ENCODE results near the gene RNASEH2A. TPM values are rescaled to one million over a fixed set of nuclear protein-coding genes. Genes with fewer than 3 reads are reported as not detected.
A peak's percentile ranks its signal among the peaks of the same experiment; 100 is the strongest.
"Not testable (repeated sequence)": the region's sequence is repeated elsewhere in the genome, so short reads cannot be mapped to it uniquely, and the experiment has no call there.

RNASEH2A gene
- total and polyA plus RNA-seq, 2 donors: 8.4 to 30.3 TPM

DNA sequence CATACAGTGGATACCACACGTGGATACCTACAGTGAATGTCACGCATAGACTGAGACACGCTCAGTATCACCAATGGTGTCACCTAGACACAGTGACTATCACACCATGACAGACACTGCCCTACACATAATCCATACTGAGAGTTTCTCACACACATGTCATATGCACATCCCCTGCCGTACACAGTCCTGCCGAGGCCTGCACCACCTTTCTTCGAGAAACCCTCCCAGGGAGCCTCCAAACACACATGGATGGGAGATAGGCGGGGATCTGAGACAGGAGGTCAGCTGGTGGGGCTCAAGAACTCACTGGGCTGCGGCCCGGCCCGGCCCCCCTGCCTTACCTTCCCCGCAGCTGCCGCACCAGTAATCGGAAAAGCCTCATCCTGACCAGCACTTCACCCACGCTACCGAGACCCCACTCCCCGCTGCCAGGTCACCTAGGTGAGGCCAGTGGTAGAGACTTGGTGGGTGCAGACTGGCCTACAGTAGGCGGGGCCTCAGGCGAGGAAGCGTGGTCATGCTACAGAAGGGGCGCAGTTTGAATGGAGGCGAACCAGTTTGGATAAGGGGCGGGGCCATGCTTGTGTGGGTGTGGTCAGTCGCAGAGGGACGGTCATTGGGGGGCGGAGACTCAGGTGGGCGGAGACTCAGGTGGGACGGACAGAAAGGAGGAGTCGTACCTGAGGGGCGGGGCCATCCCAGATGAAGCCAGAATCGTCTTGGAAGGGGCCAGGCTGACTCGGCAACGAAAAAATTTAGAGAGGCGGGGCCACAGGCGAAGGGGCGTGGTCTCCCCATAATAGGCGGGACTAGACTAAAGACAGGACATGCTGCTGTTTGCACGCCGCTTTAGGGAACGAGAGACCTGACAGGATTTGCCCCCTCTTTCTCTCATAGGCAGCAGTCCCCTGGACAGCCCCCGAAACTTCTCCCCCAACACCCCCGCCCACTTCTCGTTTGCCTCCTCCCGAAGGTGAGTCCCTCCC, 34.0 kb downstream of the RNASEH2A start:
- peaks cover 62 to 92% of the 10 kb centered on the region in 2 donors for H3K27me3 ChIP-seq (ENCODE audit: control insufficient read depth in 2 of 2, insufficient read depth in 1 of 2, low read length in 1 of 2)
- no peak overlapping the region for H3K4me3 ChIP-seq (ENCODE audit: low read length in 2 of 2)
- H3K27ac ChIP-seq (ENCODE audit: low read depth in 1 of 2, low read length in 1 of 2): no peak overlapping the region
- WGBS: 32% methylated on average over 43 of the region's 43 CpGs
- H3K4me1 ChIP-seq (ENCODE audit: control insufficient read depth in 2 of 2, insufficient read depth in 2 of 2, low read length in 2 of 2): peaks cover 5 to 17% of the 10 kb centered on the region in 2 donors
- peaks cover 2 to 16% of the 10 kb centered on the region in 2 donors for H3K9me3 ChIP-seq (ENCODE audit: control insufficient read depth in 2 of 2, insufficient read depth in 1 of 2, low read length in 1 of 2)
- H3K36me3 ChIP-seq (ENCODE audit: control insufficient read depth in 2 of 2, insufficient read depth in 2 of 2, low read length in 1 of 2): no peaks in the 10 kb centered on the region
- no peak for DNase-seq (ENCODE audit: low read depth in 6 of 9, low spot score in 9 of 9)

DNA sequence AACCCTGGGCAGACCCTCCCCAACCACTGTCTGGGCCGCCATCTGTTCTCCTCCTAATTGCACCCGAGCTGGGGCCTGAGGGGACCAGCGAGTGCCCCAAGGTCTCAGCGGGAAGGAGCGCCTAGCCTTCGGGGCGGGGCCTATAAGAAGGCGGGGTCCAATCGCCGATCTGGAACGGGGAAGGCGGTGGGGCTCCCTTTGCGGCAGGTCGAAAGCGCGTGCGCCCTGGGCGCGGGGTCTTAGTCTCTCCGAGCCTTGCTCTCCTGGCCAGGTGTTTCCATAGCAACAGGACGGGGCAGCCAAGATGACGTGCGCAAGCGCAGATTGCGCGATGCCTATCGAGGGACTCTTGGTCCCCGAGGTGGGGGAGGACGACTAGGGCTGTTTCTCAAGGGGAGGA, 34.7 kb downstream of the RNASEH2A start:
- peaks cover 1 to 14% of the 10 kb centered on the region in 2 donors for H3K9me3 ChIP-seq (ENCODE audit: control insufficient read depth in 2 of 2, insufficient read depth in 1 of 2, low read length in 1 of 2)
- WGBS: 5% methylated on average over 29 of the region's 29 CpGs
- no peaks in the 10 kb centered on the region for H3K36me3 ChIP-seq (ENCODE audit: control insufficient read depth in 2 of 2, insufficient read depth in 2 of 2, low read length in 1 of 2)
- H3K27ac ChIP-seq (ENCODE audit: low read depth in 1 of 2, low read length in 1 of 2): no peak overlapping the region
- no peak overlapping the region for H3K4me3 ChIP-seq (ENCODE audit: low read length in 2 of 2)
- peaks cover 5 to 17% of the 10 kb centered on the region in 2 donors for H3K4me1 ChIP-seq (ENCODE audit: control insufficient read depth in 2 of 2, insufficient read depth in 2 of 2, low read length in 2 of 2)
- H3K27me3 ChIP-seq (ENCODE audit: control insufficient read depth in 2 of 2, insufficient read depth in 1 of 2, low read length in 1 of 2): peaks cover 55 to 90% of the 10 kb centered on the region in 2 donors
- DNase-seq (ENCODE audit: low read depth in 6 of 9, low spot score in 9 of 9): no peak

GRCh38 chr19:12842511-12842910, 36.1 kb downstream of the RNASEH2A start:
- Histone ChIP-seq H3K36me3 (ENCODE audit: control insufficient read depth in 2 of 2, insufficient read depth in 2 of 2, low read length in 1 of 2) (no peaks in the 10 kb centered on the region), H3K4me3 (ENCODE audit: low read length in 2 of 2) (no peak overlapping the region), H3K27me3 (ENCODE audit: control insufficient read depth in 2 of 2, insufficient read depth in 1 of 2, low read length in 1 of 2) (peaks cover 47 to 90% of the 10 kb centered on the region in 2 donors), H3K4me1 (ENCODE audit: control insufficient read depth in 2 of 2, insufficient read depth in 2 of 2, low read length in 2 of 2) (peaks cover 7 to 20% of the 10 kb centered on the region in 2 donors), H3K9me3 (ENCODE audit: control insufficient read depth in 2 of 2, insufficient read depth in 1 of 2, low read length in 1 of 2) (peaks cover 1 to 11% of the 10 kb centered on the region in 2 donors), H3K27ac (ENCODE audit: low read depth in 1 of 2, low read length in 1 of 2) (no peak overlapping the region)
- no peak for DNase-seq (ENCODE audit: low read depth in 6 of 9, low spot score in 9 of 9)
- WGBS: 96% methylated on average over 18 of the region's 18 CpGs

DNA sequence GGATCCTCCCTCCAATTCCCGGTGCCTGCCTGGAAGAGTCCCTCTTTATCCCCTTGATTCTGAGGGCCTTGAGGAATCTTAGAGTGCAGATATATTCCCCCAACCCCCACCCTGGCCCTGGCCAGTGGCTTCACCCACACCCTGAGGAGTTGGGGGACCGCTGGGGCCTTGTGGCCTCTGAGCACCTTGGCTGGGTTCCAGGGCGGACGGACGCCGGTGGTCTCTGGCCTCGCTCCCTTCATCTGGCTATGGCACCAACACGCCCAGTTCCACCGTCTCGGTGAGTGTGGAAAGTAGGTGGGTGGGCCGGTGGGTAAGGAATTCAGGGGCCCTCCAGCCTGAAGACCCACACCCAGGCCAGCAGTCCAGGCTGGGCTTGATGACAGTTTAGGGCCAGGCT, 36.9 kb downstream of the RNASEH2A start:
- WGBS: 96% methylated on average over 11 of the region's 11 CpGs
- Histone ChIP-seq H3K27me3 (ENCODE audit: control insufficient read depth in 2 of 2, insufficient read depth in 1 of 2, low read length in 1 of 2) (peaks cover 41 to 89% of the 10 kb centered on the region in 2 donors), H3K4me1 (ENCODE audit: control insufficient read depth in 2 of 2, insufficient read depth in 2 of 2, low read length in 2 of 2) (peaks cover 10 to 21% of the 10 kb centered on the region in 2 donors), H3K4me3 (ENCODE audit: low read length in 2 of 2) (no peak overlapping the region), H3K27ac (ENCODE audit: low read depth in 1 of 2, low read length in 1 of 2) (no peak overlapping the region), H3K36me3 (ENCODE audit: control insufficient read depth in 2 of 2, insufficient read depth in 2 of 2, low read length in 1 of 2) (no peaks in the 10 kb centered on the region), H3K9me3 (ENCODE audit: control insufficient read depth in 2 of 2, insufficient read depth in 1 of 2, low read length in 1 of 2) (peaks cover 1 to 11% of the 10 kb centered on the region in 2 donors)
- no peak for DNase-seq (ENCODE audit: low read depth in 6 of 9, low spot score in 9 of 9)

GRCh38 chr19:12843999-12844732, 37.8 kb downstream of the RNASEH2A start:
- WGBS: 93% methylated on average over 3 of the region's 3 CpGs
- no peak overlapping the region for H3K4me3 ChIP-seq (ENCODE audit: low read length in 2 of 2)
- peaks cover 1 to 11% of the 10 kb centered on the region in 2 donors for H3K9me3 ChIP-seq (ENCODE audit: control insufficient read depth in 2 of 2, insufficient read depth in 1 of 2, low read length in 1 of 2)
- no peak for DNase-seq (ENCODE audit: low read depth in 6 of 9, low spot score in 9 of 9)
- no peak overlapping the region for H3K27ac ChIP-seq (ENCODE audit: low read depth in 1 of 2, low read length in 1 of 2)
- H3K27me3 ChIP-seq (ENCODE audit: control insufficient read depth in 2 of 2, insufficient read depth in 1 of 2, low read length in 1 of 2): peaks cover 34 to 83% of the 10 kb centered on the region in 2 donors
- H3K36me3 ChIP-seq (ENCODE audit: control insufficient read depth in 2 of 2, insufficient read depth in 2 of 2, low read length in 1 of 2): no peaks in the 10 kb centered on the region
- peaks cover 10 to 14% of the 10 kb centered on the region in 2 donors for H3K4me1 ChIP-seq (ENCODE audit: control insufficient read depth in 2 of 2, insufficient read depth in 2 of 2, low read length in 2 of 2)

DNA sequence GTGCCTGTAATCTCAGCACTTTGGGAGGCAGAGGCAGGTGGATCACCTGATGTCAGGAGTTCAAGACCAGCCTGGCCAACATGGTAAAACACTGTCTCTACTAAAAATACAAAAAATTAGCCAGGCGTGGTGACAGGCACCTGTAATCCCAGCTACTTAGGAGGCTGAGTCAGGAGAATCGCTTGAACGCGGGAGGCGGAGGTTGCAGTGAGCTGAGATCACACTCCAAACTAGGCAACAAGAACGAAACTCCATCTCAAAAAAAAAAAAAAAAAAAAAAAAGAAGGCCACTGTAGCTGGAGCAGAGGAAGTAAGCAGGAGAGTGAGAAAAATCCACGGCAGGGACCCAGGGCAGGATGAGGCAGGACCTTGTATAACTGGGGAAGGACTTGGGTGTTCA, 40.2 kb downstream of the RNASEH2A start:
- 87% methylated on average over 7 of the region's 7 CpGs for WGBS
- H3K27me3 ChIP-seq (ENCODE audit: control insufficient read depth in 2 of 2, insufficient read depth in 1 of 2, low read length in 1 of 2): peaks cover 12 to 59% of the 10 kb centered on the region in 2 donors
- not testable (repeated sequence) for H3K9me3 ChIP-seq (ENCODE audit: control insufficient read depth in 2 of 2, insufficient read depth in 1 of 2, low read length in 1 of 2); H3K27ac ChIP-seq (ENCODE audit: low read depth in 1 of 2, low read length in 1 of 2); DNase-seq (ENCODE audit: low read depth in 6 of 9, low spot score in 9 of 9); H3K4me3 ChIP-seq (ENCODE audit: low read length in 2 of 2); H3K36me3 ChIP-seq (ENCODE audit: control insufficient read depth in 2 of 2, insufficient read depth in 2 of 2, low read length in 1 of 2); H3K4me1 ChIP-seq (ENCODE audit: control insufficient read depth in 2 of 2, insufficient read depth in 2 of 2, low read length in 2 of 2)

DNA sequence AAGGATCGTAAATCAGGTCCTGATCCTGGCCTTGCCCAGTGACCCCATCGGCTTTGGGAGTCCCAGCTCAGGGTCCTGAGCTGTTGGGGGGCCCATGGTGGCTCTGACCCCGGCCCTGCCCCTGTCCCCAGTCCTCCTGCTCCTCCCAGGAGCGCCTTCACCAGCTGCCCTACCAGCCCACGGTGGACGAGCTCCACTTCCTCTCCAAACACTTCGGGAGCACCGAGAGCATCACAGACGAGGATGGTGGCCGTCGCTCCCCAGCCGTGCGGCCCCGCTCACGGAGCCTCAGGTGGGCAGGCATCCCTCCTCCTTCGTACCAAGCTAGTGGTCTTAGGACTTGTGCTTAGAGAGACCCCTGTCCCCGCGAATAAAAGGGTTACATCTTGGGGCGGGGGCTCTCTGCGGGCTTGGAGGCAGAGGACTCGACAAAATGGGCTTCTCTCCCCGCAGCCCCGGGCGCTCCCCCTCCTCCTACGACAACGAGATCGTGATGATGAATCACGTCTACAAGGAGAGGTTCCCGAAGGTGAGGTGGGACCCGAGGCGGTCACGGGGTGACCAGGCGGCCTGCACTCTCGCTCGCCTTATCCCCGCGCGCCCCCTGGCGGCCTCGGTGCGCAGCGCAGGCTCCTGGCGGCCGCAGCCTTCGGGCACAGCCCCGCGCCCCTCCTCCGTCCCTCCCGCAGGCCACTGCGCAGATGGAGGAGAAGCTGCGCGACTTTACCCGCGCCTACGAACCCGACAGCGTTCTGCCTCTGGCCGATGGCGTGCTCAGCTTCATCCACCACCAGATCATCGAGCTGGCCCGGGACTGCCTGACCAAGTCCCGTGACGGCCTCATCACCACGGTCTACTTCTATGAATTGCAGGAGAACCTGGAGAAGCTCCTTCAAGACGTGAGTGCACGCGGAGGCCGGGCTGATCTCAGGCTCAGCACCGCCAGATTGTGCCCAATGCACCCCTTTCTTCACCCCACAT, 41.1 kb downstream of the RNASEH2A start:
- WGBS: 13% methylated on average over 69 of the region's 69 CpGs
- Histone ChIP-seq H3K4me1 (ENCODE audit: control insufficient read depth in 2 of 2, insufficient read depth in 2 of 2, low read length in 2 of 2) (peaks cover 5 to 7% of the 10 kb centered on the region in 2 donors), H3K27me3 (ENCODE audit: control insufficient read depth in 2 of 2, insufficient read depth in 1 of 2, low read length in 1 of 2) (peaks cover 9 to 51% of the 10 kb centered on the region in 2 donors), H3K27ac (ENCODE audit: low read depth in 1 of 2, low read length in 1 of 2) (no peak overlapping the region), H3K36me3 (ENCODE audit: control insufficient read depth in 2 of 2, insufficient read depth in 2 of 2, low read length in 1 of 2) (no peaks in the 10 kb centered on the region), H3K4me3 (ENCODE audit: low read length in 2 of 2) (no peak overlapping the region), H3K9me3 (ENCODE audit: control insufficient read depth in 2 of 2, insufficient read depth in 1 of 2, low read length in 1 of 2) (no peaks in the 10 kb centered on the region)
- DNase-seq (ENCODE audit: low read depth in 6 of 9, low spot score in 9 of 9): peak in 5 of 9 donors; percentile 33 to 72 (median 42)

DNA sequence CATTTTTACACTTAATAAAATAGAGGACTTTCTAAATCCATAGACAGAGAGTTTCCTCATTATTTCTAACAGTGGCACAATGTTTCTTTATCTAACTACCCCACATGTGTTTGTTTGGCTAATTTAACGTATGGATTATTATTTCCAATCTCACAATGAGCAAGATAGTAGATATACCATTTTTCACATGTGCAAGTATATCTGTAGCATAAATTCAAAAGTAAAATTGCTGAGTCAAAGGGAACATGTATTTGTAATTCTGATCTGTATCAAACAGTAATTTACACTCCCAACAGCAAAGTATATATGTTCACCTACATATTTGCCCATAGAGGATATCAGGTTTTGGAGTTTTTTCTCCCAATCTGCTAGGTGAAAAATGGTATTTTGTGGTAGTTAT, 50.3 kb downstream of the RNASEH2A start:
- no peak for DNase-seq (ENCODE audit: low read depth in 6 of 9, low spot score in 9 of 9)
- no peaks in the 10 kb centered on the region for H3K36me3 ChIP-seq (ENCODE audit: control insufficient read depth in 2 of 2, insufficient read depth in 2 of 2, low read length in 1 of 2)
- H3K27me3 ChIP-seq (ENCODE audit: control insufficient read depth in 2 of 2, insufficient read depth in 1 of 2, low read length in 1 of 2): no peaks in the 10 kb centered on the region
- no peaks in the 10 kb centered on the region for H3K4me1 ChIP-seq (ENCODE audit: control insufficient read depth in 2 of 2, insufficient read depth in 2 of 2, low read length in 2 of 2)
- no peak overlapping the region for H3K4me3 ChIP-seq (ENCODE audit: low read length in 2 of 2)
- H3K9me3 ChIP-seq (ENCODE audit: control insufficient read depth in 2 of 2, insufficient read depth in 1 of 2, low read length in 1 of 2): no peaks in the 10 kb centered on the region
- H3K27ac ChIP-seq (ENCODE audit: low read depth in 1 of 2, low read length in 1 of 2): no peak overlapping the region
- 93% methylated on average over 1 of the region's 1 CpG for WGBS

All from thymus (tissue), 11 donors.